ENCODE data around the gene TSHZ2. TPM values are rescaled to one million over a fixed set of nuclear protein-coding genes. Genes with fewer than 3 reads are reported as not detected.

Gene TSHZ2
- total RNA-seq, 4 donors from 2014 or later = 10.3 to 15.0 (median 12.9) TPM

DNA sequence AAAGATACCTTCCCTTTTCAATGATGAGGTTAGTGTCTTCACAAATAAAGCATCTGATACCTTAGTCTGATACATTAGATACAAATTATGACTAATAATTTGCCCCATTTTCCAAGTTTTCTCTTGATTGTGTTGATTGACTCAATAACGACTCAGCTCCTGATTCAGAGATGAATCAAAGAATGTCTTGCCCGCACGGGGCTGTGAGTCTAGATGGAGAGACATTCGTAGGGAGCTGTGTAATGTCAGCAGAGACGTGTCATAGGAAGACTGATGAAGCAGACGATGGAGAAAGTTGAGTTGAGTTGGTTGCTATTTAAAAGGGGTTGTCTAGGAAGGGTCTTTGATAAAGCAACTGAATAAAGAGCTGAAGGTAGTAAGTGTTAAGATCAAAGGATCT, 78.2 kb downstream of the TSHZ2 start:
- Histone ChIP-seq H3K9me3 (peaks cover 0 to 4% (median 0%) of the 10 kb centered on the region in 4 donors), H3K27ac (replicated peaks in 1 of 4) (no peak overlapping the region), H3K36me3 (no peaks in the 10 kb centered on the region), H3K4me3 (no peak overlapping the region), H3K4me1 (no peaks in the 10 kb centered on the region), H3K27me3 (peaks cover 0 to 16% (median 0%) of the 10 kb centered on the region in 4 donors)
- 84% methylated on average over 6 of the region's 6 CpGs for WGBS
- DNase-seq (ENCODE audit: extremely low spot score) = no peak
- no peak for TF ChIP-seq POLR2A (IDR thresholded peaks at IDR 0.05; ENCODE audit: low read depth)
- TF ChIP-seq POLR2AphosphoS5 (IDR thresholded peaks at IDR 0.05) = no peak
- TF ChIP-seq, protein P1, sequence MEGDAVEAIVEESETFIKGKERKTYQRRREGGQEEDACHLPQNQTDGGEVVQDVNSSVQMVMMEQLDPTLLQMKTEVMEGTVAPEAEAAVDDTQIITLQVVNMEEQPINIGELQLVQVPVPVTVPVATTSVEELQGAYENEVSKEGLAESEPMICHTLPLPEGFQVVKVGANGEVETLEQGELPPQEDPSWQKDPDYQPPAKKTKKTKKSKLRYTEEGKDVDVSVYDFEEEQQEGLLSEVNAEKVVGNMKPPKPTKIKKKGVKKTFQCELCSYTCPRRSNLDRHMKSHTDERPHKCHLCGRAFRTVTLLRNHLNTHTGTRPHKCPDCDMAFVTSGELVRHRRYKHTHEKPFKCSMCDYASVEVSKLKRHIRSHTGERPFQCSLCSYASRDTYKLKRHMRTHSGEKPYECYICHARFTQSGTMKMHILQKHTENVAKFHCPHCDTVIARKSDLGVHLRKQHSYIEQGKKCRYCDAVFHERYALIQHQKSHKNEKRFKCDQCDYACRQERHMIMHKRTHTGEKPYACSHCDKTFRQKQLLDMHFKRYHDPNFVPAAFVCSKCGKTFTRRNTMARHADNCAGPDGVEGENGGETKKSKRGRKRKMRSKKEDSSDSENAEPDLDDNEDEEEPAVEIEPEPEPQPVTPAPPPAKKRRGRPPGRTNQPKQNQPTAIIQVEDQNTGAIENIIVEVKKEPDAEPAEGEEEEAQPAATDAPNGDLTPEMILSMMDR (IDR thresholded peaks at IDR 0.05) = no peak
- no peak for TF ChIP-seq EP300 (IDR thresholded peaks at IDR 0.05)
- intact Hi-C loops (cut with DNase I) = no loop called here

- H3K4me1 ChIP-seq = no peaks in the 10 kb centered on the region
- H3K36me3 ChIP-seq = no peaks in the 10 kb centered on the region
- no peak overlapping the region for H3K4me3 ChIP-seq
- peak; percentile 39 for DNase-seq (ENCODE audit: extremely low spot score)
- peaks cover 0 to 12% (median 0%) of the 10 kb centered on the region in 4 donors for H3K27me3 ChIP-seq
- no peaks in the 10 kb centered on the region for H3K9me3 ChIP-seq
- no peak overlapping the region for H3K27ac ChIP-seq (replicated peaks in 1 of 4)
- 91% methylated on average over 5 of the region's 5 CpGs for WGBS
- intact Hi-C loops (cut with DNase I) = no loop called here
- TF ChIP-seq POLR2AphosphoS5 (IDR thresholded peaks at IDR 0.05) = no peak
- no peak for TF ChIP-seq EP300 (IDR thresholded peaks at IDR 0.05)
- TF ChIP-seq, protein P1 (IDR thresholded peaks at IDR 0.05) = no peak
- no peak for TF ChIP-seq POLR2A (IDR thresholded peaks at IDR 0.05; ENCODE audit: low read depth)
Measured at GRCh38 chr20:53052380-53052779, 80.2 kb downstream of the TSHZ2 start.

GRCh38 chr20:53053595-53053994, 81.4 kb downstream of the TSHZ2 start:
- H3K4me1 ChIP-seq = no peaks in the 10 kb centered on the region
- 87% methylated on average over 5 of the region's 5 CpGs for WGBS
- no peaks in the 10 kb centered on the region for H3K9me3 ChIP-seq
- H3K27me3 ChIP-seq = peaks cover 0 to 12% (median 0%) of the 10 kb centered on the region in 4 donors
- DNase-seq (ENCODE audit: extremely low spot score) = no peak
- intact Hi-C loops (cut with DNase I) = no loop called here
- TF ChIP-seq POLR2A (IDR thresholded peaks at IDR 0.05; ENCODE audit: low read depth) = no peak
- TF ChIP-seq POLR2AphosphoS5 (IDR thresholded peaks at IDR 0.05) = no peak
- TF ChIP-seq EP300 (IDR thresholded peaks at IDR 0.05) = no peak
- TF ChIP-seq, protein P1 (IDR thresholded peaks at IDR 0.05) = no peak
- H3K36me3 ChIP-seq = no peaks in the 10 kb centered on the region
- H3K27ac ChIP-seq (replicated peaks in 1 of 4) = no peak overlapping the region
- H3K4me3 ChIP-seq = no peak overlapping the region

DNA sequence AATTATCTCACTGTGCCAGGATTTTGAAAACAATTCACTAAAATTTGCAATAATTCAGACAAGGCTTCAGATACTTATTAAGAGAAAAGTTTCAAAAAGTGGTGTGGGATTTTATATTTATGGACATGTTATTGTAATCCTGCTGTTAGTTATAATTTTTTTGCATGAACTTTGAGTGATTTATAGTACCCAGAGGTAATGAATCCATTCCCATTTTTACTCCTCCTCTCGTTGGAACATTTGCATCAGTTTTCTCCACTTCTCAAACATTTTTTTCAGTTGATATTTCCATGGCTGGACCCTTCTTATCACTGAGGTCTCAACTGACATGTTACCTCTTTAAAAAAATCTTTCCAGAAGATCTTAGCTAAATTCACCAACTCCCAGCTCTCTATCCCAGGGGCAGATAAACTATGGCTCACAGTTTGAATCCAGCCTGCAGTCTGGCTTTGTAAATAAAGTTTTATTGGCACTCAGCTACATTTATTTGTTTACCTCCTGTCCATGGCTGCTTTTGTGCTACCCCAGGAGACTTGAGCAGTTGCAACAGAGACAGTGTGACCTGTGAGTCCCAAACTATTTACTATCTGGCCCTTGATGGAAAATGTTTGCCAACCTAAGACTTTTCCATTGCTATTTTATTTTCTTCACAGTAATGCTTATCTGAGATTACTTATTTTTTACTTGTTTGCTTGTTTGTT, 83.4 kb downstream of the TSHZ2 start:
- H3K4me1 ChIP-seq = no peaks in the 10 kb centered on the region
- no peak overlapping the region for H3K4me3 ChIP-seq
- WGBS = 62% methylated on average over 1 of the region's 1 CpG
- H3K27me3 ChIP-seq = no peaks in the 10 kb centered on the region
- DNase-seq (ENCODE audit: extremely low spot score) = peak; percentile 14
- intact Hi-C loops (cut with DNase I) = no loop called here
- TF ChIP-seq EP300 (IDR thresholded peaks at IDR 0.05) (no peak), POLR2AphosphoS5 (IDR thresholded peaks at IDR 0.05) (no peak), POLR2A (IDR thresholded peaks at IDR 0.05; ENCODE audit: low read depth) (no peak)
- TF ChIP-seq, protein P1 (IDR thresholded peaks at IDR 0.05) = no peak
- H3K36me3 ChIP-seq = no peaks in the 10 kb centered on the region
- no peaks in the 10 kb centered on the region for H3K9me3 ChIP-seq
- H3K27ac ChIP-seq (replicated peaks in 1 of 4) = no peak overlapping the region

GRCh38 chr20:53057579-53057978, 85.4 kb downstream of the TSHZ2 start:
- no peak overlapping the region for H3K4me3 ChIP-seq
- H3K9me3 ChIP-seq = no peaks in the 10 kb centered on the region
- intact Hi-C loops (cut with DNase I) = no loop called here
- H3K27ac ChIP-seq (replicated peaks in 1 of 4) = no peak overlapping the region
- TF ChIP-seq, protein P1 (IDR thresholded peaks at IDR 0.05) = no peak
- TF ChIP-seq POLR2AphosphoS5 (IDR thresholded peaks at IDR 0.05) (no peak), EP300 (IDR thresholded peaks at IDR 0.05) (no peak), POLR2A (IDR thresholded peaks at IDR 0.05; ENCODE audit: low read depth) (no peak)
- no peak for DNase-seq (ENCODE audit: extremely low spot score)
- no peaks in the 10 kb centered on the region for H3K4me1 ChIP-seq
- no peaks in the 10 kb centered on the region for H3K36me3 ChIP-seq
- WGBS = 91% methylated on average over 4 of the region's 4 CpGs
- H3K27me3 ChIP-seq = no peaks in the 10 kb centered on the region

Measured in esophagus muscularis mucosa (tissue), 4 donors.